CD4-positive, alpha-beta T cell treated with Interleukin-4 for 1 hour (primary cell): Measurements from ENCODE around the gene LUC7L2.
A peak's percentile ranks its signal among the peaks of the same experiment; 100 is the strongest.
"Not testable (repeated sequence)": the region's sequence is repeated elsewhere in the genome, so short reads cannot be mapped to it uniquely, and the experiment has no call there.

Experiments
- DNase-seq, 2 donors: peaks; one replicate each; pipeline ENCODE4 v3.0.0-alpha.2; 2020 to 2022

The LUC7L2 gene

DNA sequence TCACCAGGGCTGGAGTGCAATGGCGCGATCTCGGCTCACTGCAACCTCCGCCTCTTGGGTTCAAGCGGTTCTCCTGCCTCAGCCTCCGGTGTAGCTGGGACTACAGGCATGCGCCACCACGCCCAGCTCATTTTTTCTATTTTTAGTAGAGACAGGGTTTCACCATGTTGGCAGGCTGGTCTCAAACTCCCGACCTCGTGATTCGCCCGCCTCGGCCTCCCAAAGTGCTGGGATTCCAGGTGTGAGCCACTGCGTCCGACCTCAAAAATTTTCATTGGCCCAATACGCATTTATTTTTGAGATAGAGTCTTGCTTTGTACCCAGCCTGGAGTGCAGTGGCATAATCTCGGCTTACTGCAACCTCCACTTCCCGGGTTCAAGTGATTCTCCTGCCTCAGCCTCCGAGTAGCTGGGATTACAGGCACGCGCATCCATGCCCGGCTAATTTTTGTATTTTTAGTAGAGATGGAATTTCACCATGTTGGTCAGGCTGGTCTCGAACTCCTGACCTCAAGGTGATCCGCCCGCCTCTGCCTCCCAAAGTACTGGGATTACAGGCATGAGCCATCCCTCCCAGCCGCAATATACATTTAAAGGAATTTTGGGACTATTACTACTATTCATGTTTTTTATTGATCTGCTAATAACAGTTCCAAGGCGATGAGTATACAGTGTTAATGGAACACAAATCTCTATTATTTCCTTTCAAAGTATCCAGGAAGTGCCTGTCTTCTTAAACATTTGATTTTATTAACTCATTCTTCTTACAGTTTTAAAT lies 1.8 kb upstream of the LUC7L2 start:
- not testable (repeated sequence) for DNase-seq

- peak; percentile 43 to 59 for DNase-seq
Observed at GRCh38 chr7:139358541-139359365, 941 bp upstream of the LUC7L2 start.

GRCh38 chr7:139360210-139360947 lies 685 bp downstream of the LUC7L2 start:
- DNase-seq, result peak; percentile 97 to 98

- DNase-seq, result no peak
Observed at GRCh38 chr7:139360948-139361307, 1.2 kb downstream of the LUC7L2 start.

- DNase-seq, result no peak
Observed at GRCh38 chr7:139361523-139361922, 1.8 kb downstream of the LUC7L2 start.

GRCh38 chr7:139362302-139362701 lies 2.6 kb downstream of the LUC7L2 start:
- DNase-seq, result no peak

DNA sequence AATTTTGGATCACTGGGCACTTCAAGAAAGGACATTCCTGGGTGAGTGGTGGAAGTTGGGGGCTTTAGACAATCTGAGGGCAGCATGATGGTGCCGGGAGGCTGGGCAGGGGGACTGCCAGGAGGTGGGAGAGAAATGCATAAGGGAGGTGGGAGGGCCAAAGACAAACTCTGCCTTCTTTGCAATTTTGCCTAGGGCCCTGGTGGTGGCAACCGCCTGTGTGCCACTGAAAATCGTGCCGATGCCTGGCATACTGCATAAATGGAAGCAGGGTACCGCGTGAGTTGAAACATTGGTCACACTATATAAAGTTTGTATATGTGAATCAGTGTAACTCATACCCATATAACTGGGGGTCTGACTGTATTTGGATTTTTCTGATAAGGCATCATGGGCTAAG lies 3.3 kb downstream of the LUC7L2 start:
- no peak for DNase-seq

DNA sequence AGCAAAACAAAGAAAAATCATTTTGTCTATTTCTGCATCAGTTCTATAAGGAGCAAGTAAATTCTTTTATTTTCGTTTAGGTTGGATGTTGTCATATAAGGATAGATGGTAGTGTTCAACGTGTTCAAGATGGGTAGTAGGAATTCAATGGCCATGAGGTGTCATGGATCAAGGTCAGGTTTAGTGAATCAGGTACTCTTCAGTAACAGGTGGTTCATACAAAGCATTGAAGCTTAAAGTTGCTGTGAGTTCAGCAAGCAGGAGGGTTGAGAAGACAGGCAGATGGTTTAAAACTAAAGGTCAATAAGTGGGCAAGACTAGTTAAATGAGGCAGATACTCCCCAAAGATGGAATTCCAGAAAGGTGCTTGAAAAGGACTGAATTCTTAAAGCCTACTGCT lies 5.6 kb downstream of the LUC7L2 start:
- DNase-seq, result no peak

- no peak for DNase-seq
Observed at GRCh38 chr7:139366400-139366799, 6.7 kb downstream of the LUC7L2 start.

- no peak for DNase-seq
Observed at GRCh38 chr7:139367438-139368155, 7.9 kb downstream of the LUC7L2 start.

- no peak for DNase-seq
Observed at GRCh38 chr7:139370301-139370942, 10.7 kb downstream of the LUC7L2 start.

DNA sequence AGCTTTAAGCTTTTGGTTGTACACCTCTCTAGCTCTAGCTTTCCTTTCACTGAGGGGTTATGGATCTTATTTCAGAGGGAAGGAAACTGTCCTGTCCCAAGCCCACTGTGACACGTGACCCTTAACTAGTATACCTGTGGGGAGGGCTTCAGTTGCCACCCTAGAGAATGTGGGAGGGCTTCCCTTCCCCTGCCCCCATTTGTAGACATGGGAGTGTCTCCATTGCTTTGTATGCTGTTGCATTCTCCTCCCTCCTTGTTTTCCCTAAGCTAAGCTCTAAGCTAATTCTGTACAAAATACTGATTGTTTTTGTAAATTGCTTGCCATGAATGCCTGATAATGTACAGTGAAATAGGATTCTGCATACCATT lies 11.2 kb downstream of the LUC7L2 start:
- no peak for DNase-seq

- no peak for DNase-seq
Observed at GRCh38 chr7:139374246-139374645, 14.6 kb downstream of the LUC7L2 start.

DNA sequence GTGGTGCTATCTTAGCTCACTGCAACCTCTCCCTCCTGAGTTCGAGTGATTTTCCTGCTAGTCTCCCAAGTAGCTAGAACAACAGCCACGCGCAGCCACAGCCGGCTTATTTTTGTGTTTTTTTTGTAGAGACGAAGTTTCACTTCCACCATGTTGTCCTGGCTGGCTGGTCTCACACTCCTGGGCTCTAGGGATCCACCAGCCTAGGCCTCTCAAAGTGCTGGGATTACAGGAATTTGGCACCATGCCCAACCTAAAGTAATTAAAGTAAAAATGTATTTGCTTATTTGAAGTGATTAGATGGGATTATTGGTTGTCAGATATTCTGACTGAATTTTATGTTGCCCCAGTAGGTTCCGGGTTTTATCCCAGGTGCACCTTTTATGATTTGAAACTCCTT lies 22.7 kb downstream of the LUC7L2 start:
- DNase-seq, result no peak

- DNase-seq, result no peak
Observed at GRCh38 chr7:139384611-139385010, 24.9 kb downstream of the LUC7L2 start.

- no peak for DNase-seq
Observed at GRCh38 chr7:139387594-139387993, 27.9 kb downstream of the LUC7L2 start.

- DNase-seq, result no peak
Observed at GRCh38 chr7:139389091-139389490, 29.4 kb downstream of the LUC7L2 start.

GRCh38 chr7:139389774-139390173 lies 30.1 kb downstream of the LUC7L2 start:
- DNase-seq, result no peak

GRCh38 chr7:139393621-139394211 lies 34.0 kb downstream of the LUC7L2 start:
- no peak for DNase-seq

DNA sequence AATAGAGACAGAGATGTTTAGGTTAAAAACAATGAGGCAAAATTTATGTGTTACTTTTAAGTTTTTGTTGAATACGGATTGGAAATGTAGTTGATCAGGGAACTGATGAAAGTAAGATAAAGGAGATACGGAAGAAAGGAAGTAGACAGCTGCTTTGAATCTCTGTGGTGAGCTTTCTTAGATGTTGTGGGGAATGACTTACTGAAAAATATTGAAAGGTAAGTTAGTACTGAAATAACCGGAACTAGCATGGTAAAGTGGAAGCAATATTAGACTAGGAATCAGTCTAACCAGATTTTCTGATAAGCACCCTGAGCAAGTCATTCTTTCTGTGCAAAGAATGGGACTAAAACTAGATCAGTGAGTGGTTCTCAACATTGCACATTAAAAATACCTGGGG lies 34.8 kb downstream of the LUC7L2 start:
- DNase-seq, result peak in 1 of 2 donors; percentile 26

DNA sequence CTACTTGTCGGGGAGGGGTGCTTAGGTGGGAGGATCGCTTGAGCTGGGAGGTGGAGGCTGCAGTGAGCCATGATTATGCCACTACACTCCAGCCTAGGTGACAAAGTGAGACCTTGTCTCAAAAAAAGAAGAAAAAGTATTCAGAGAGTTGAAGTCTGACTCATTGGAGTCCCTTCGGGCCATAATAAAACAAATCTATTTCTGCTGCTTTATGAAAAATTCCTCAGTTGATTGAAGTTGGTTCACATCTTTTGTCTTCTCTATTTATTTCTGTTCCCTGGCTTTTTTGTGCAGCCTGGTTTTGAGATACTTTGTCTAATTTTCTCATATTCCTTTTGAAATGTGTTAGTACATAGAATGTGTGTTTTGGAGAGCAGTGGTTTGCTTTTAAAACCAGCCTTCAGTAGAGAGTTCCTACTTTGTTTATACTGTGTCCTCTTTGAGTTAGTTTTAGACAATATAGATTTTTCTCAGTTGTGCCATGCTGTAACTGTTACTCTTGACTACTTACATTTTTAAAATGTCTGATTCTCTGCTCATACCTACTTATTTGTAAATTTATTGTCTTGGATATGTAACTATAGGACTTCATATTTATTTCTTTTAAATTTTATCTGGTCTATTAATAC lies 36.7 kb downstream of the LUC7L2 start:
- DNase-seq, result no peak

DNA sequence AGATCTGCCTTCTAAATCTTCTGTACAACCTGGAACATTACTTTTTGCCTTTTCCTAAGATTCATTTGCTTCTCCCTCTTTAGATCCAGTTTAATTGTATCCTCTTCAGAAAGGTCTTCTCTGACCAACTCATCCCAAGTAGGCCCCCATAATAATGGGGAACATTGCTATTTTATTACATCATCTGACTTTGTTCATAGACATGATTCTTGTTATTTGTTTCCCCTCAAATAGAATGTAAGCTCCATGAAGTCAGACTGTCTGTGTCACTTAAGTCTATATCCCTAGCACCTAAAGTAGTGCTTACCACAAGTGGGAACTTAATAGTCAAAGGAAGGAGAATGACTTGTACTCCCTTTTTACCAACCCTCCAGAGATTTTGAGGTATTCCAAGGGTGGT lies 37.5 kb downstream of the LUC7L2 start:
- no peak for DNase-seq
